ENCODE measurements around the gene FTSJ1. TPM values are rescaled to one million over a fixed set of nuclear protein-coding genes. Genes with fewer than 3 reads are reported as not detected.
"Not testable (repeated sequence)": the region's sequence is repeated elsewhere in the genome, so short reads cannot be mapped to it uniquely, and the experiment has no call there.

FTSJ1 gene
- total RNA-seq, 1 experiment from 2014 or later: 123 TPM

- DNase-seq (ENCODE audit: low read depth): no peak
Measured at GRCh38 chrX:48493890-48494364, 17.9 kb downstream of the FTSJ1 start.

- DNase-seq (ENCODE audit: low read depth): no peak
Measured at GRCh38 chrX:48496660-48497059, 20.7 kb downstream of the FTSJ1 start.

GRCh38 chrX:48497871-48498270 lies 21.9 kb downstream of the FTSJ1 start:
- DNase-seq (ENCODE audit: low read depth): peak; percentile 15

GRCh38 chrX:48498374-48498809 lies 22.4 kb downstream of the FTSJ1 start:
- DNase-seq (ENCODE audit: low read depth): peak; percentile 95

GRCh38 chrX:48504261-48504660 lies 28.3 kb downstream of the FTSJ1 start:
- no peak for DNase-seq (ENCODE audit: low read depth)

DNA sequence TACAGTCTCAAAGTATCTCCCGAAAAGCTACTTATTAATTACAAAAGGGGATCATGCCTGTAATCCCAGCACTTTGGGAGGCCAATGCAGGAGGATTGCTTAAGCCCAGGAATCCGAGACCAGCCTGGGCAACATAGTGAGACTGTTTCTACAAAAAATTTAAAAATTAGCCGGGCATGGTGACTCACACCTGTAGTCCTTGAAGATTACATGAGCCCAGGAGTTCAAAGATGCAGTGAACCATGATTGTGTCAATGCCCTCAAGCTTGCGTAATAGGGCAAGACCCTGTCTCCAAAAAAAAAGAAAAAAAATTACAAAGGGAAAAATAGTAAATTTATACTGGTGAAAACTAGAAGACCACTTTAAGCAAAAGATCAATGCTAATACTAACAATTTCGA lies 29.5 kb downstream of the FTSJ1 start:
- no peak for DNase-seq (ENCODE audit: low read depth)

DNA sequence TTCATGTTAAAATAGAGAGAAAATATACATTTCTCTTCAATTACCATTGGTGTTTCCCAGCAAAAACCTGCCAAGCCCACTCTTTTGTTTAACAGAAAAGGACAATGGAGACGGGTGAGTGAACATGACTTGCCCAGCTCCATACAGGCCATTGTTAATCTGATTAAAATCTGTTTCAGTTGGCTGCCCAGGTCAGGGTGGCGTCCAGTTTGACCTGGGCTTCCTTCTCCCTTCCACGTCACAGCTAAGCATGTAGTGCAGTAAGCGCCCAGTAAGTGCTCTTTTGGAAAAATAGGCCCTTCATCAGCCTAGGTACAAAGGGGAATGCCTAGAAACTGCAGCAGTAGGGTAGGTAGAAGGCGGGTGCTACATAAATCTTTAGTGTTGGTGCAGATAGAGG lies 31.2 kb downstream of the FTSJ1 start:
- no peak for DNase-seq (ENCODE audit: low read depth)

DNA sequence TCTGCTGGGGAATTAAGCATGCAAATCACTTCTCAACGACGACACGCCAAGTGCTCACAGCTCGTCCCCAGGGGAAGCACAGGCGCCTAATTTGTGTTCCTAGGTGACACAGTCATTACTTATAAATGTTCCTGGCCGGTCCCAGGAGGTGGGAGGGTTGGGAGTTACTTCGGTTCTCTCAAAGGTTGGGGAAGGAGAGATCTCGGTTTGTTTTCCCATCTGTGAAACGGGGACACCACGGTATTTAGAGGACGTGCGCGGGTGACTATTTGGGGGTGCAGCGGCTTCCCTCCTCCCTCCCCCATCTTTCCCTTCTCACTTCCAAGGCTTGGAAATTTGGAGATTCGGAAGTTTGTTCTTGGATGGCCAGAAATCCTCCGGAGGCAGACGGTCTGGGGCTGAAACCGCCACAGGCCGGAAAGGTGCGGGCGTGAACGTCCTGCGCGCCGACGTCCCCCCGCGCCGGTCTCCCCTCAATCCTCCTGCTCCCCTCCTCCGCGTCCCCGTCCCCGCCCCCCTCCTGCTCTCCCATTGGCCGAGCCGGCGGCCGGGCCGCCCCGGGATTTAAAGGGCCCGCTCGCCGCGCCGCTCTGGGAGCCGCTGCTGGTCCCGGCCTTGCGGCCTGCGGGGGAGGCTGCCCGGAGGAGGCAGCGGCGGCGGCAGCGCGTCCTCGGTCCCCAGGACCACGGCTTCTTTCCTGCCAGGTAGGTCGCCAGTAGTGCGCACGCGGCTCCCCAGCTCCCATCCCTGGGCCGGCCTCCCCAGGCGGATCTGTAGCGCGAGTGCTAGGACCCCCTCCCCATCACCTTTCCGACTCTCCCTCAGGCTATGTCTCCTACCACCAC lies 32.6 kb downstream of the FTSJ1 start, which contains the start of gene PORCN:
TSS of gene PORCN (plus strand) at position 593 of the 845 bp plus-strand sequence. CDS start 829 bp downstream, outside the sequence.
- peak; percentile 54 for DNase-seq (ENCODE audit: low read depth)

- DNase-seq (ENCODE audit: low read depth): no peak
Measured at GRCh38 chrX:48509245-48509590, 33.2 kb downstream of the FTSJ1 start.

DNA sequence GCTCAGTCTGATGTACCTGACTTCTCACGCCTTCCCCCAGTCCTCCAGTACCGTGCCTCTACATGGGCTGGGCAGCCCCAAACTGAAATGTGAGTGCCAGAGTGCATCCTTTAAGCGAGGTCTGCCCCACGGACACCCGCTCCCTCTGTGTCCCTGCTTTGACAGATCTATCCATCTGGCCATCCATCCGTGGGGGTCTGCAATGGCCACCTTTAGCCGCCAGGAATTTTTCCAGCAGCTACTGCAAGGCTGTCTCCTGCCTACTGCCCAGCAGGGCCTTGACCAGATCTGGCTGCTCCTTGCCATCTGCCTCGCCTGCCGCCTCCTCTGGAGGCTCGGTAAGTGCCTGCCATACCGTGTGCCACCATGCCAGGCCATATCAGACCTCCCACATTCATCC lies 33.6 kb downstream of the FTSJ1 start:
- no peak for DNase-seq (ENCODE audit: low read depth)

GRCh38 chrX:48511560-48511959 lies 35.6 kb downstream of the FTSJ1 start:
- peak; percentile 38 for DNase-seq (ENCODE audit: low read depth)

DNA sequence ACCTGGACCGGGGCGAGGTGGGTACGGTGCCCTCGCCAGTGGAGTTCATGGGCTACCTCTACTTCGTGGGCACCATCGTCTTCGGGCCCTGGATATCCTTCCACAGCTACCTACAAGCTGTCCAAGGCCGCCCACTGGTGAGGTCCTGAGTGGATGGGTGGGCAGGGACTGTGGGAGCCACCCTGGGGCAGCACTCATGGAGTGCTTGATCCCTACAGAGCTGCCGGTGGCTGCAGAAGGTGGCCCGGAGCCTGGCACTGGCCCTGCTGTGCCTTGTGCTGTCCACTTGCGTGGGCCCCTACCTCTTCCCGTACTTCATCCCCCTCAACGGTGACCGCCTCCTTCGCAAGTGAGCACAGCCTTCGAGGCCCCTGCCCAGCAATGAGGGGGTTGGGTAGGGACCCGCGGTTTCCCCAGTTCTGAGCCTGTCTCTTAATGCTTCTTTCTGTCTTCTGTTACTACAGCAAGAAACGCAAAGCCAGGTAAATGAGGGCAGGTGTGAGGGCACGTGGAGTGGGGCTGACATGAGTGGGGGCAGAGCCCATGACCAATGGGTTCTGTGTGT lies 36.5 kb downstream of the FTSJ1 start:
- no peak for DNase-seq (ENCODE audit: low read depth)

DNA sequence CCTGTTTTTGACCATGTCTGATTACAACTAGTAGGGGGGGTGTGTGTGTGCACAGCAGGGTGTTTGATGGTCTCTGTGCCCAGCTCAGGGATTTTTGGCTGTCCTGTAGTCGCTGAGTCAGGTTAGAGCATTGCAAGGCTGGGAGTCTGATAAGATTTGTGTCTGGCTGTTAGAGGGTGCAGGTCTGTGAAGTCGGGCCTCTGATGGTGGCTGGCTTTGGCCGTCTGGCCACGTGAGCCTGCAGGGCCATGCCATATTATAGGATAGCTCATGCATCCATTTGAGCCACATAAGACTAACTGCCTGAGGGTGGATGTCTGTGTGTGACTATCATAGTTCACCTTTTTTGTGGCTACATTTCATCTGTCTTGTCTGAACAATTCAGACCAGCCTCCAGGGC lies 37.7 kb downstream of the FTSJ1 start:
- no peak for DNase-seq (ENCODE audit: low read depth)

- no peak for DNase-seq (ENCODE audit: low read depth)
Measured at GRCh38 chrX:48514126-48514806, 38.3 kb downstream of the FTSJ1 start.

DNA sequence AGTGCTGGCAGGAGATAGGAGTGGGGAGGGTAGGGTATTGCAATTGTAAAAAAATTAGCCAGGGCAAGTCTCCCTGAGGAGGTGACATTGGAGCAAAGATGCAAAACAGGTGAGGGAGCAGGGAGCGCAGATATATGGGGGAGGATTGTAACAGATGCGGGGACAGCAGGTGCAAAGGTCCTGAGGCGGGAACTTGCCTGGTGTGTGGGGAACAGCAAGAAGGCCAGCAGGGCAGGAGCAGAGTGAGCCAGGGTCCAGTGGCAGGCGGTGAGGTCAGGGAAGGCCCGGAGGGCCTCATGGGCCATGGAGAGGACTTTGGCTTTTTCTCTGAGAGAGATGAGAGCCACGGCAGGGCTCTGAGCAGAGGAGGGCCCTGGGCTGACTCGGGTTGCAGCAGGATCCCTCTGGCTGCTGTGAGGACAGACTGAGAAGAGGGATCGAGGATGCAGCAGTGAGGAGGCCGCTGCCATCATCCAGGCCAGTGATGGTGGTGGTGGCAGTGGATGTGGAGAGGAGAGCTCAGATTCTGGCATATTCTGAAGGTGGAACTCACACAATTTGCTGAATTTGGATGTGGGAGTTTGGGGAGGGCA lies 39.0 kb downstream of the FTSJ1 start:
- no peak for DNase-seq (ENCODE audit: low read depth)

GRCh38 chrX:48515842-48516241 lies 39.8 kb downstream of the FTSJ1 start:
- DNase-seq (ENCODE audit: low read depth): no peak

DNA sequence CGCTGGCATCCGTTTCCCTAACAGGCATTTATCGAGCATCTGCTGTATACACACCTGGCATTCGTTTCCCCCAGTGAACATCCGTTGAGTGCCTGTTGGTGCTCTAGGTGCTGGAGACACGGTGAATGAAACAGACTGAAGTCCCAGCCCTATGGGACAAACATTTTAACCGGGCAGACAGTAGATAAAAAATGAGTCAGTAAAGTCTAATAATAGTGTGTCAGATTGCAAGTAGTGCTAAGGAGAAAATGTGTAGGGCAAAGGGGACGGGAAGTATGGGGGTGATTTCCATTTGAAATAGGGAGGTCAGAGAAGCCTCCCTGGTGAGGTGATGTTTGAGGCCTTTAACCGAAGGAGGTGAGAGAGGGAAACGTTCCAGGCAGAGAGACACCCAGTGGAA lies 40.3 kb downstream of the FTSJ1 start:
- DNase-seq (ENCODE audit: low read depth): no peak

DNA sequence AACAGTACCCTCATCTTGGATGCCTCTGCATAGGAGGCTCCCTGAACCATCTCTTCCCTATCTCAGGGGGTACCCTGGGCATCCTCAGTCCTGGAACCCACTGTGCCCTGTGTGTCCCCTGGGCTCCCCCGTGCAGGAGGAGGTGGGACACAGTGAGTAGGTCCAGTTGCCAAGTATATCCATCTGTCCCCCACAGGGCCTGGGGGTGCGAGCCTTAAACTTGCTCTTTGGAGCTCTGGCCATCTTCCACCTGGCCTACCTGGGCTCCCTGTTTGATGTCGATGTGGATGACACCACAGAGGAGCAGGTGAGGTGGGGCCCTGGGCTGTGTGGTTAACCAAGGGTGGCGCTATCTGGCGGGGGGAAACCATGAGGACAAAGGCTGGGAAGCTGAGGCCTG lies 41.0 kb downstream of the FTSJ1 start:
- no peak for DNase-seq (ENCODE audit: low read depth)

- DNase-seq (ENCODE audit: low read depth): not testable (repeated sequence)
Measured at GRCh38 chrX:48519481-48519880, 43.5 kb downstream of the FTSJ1 start.

DNA sequence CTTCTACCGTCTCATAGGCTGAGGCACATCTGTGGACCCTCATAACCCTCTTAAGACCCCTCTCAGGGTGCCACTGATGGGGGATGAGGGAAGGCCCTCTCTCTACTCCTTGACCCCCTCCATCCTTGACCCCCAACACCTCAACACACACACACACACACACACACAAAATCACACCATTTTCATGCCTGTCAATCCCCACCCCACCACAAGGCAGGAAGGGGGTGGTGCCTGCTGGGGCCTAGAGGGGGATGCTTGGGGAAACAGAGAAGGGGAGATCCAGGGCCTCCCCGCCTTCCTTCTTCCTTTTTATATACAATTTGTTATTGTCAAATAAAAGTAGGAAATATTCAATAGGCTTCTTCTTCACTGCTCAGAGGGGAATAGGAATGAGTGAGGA lies 44.5 kb downstream of the FTSJ1 start:
- no peak for DNase-seq (ENCODE audit: low read depth)

GRCh38 chrX:48520976-48521352 lies 45.0 kb downstream of the FTSJ1 start:
- DNase-seq (ENCODE audit: low read depth): peak; percentile 38
